ENCODE measurements around the gene FHDC1. TPM values are rescaled to one million over a fixed set of nuclear protein-coding genes. Genes with fewer than 3 reads are reported as not detected.

Gene FHDC1
- total RNA-seq, 1 experiment from 2014 or later, result 18.1 TPM

DNA sequence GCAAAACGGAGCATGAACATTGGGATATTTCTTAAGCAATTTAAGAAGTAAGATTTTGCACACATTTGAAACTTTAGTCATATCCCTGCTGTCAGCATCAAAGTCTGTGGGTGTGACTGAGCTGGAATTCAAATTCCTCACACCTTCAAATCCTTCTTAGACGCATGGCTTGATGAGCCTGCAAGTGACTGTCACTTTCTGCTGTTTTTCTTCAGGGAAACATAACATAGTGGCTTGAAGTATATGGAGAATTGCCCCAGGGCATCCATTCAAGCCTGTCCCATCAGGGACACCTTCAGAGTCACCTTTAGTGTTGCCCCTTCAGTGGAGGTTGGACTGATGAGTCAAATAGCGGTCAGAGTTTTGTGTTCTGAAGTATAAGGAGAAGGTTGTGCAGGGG lies 17.4 kb downstream of the FHDC1 start:
- DNase-seq (ENCODE audit: low spot score), result no peak
- ChIA-PET CTCF (no interaction called here), POLR2A (no interaction called here)
- Mint-ChIP-seq H3K4me1 (peaks cover 68% of the 10 kb centered on the region), H3K36me3 (peaks cover 29% of the 10 kb centered on the region), H3K27ac (peak overlapping the region; percentile 58; the same call in 1 of the 2 replicates), H3K4me3 (no peak overlapping the region), H3K9me3 (no peaks in the 10 kb centered on the region), H3K27me3 (ENCODE audit: low read depth) (no peaks in the 10 kb centered on the region)
- no peak for TF ChIP-seq ZNF317 (CRISPR knock-in tag; IDR thresholded peaks at IDR 0.05; ENCODE audit: borderline replicate concordance, low read depth)
- TF ChIP-seq, protein P1, sequence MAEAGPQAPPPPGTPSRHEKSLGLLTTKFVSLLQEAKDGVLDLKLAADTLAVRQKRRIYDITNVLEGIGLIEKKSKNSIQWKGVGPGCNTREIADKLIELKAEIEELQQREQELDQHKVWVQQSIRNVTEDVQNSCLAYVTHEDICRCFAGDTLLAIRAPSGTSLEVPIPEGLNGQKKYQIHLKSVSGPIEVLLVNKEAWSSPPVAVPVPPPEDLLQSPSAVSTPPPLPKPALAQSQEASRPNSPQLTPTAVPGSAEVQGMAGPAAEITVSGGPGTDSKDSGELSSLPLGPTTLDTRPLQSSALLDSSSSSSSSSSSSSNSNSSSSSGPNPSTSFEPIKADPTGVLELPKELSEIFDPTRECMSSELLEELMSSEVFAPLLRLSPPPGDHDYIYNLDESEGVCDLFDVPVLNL (CRISPR knock-in tag; IDR thresholded peaks at IDR 0.05; ENCODE audit: borderline replicate concordance, low read depth), result no peak
- no peak for TF ChIP-seq SMAD4 (CRISPR knock-in tag; IDR thresholded peaks at IDR 0.05)
- TF ChIP-seq, protein P2, sequence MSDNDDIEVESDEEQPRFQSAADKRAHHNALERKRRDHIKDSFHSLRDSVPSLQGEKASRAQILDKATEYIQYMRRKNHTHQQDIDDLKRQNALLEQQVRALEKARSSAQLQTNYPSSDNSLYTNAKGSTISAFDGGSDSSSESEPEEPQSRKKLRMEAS (CRISPR knock-in tag; IDR thresholded peaks at IDR 0.05), result no peak
- TF ChIP-seq JUN (CRISPR knock-in tag; IDR thresholded peaks at IDR 0.05), result no peak
- TF ChIP-seq, protein P3, sequence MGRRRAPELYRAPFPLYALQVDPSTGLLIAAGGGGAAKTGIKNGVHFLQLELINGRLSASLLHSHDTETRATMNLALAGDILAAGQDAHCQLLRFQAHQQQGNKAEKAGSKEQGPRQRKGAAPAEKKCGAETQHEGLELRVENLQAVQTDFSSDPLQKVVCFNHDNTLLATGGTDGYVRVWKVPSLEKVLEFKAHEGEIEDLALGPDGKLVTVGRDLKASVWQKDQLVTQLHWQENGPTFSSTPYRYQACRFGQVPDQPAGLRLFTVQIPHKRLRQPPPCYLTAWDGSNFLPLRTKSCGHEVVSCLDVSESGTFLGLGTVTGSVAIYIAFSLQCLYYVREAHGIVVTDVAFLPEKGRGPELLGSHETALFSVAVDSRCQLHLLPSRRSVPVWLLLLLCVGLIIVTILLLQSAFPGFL (CRISPR knock-in tag; IDR thresholded peaks at IDR 0.05; ENCODE audit: borderline replicate concordance), result no peak
- TF ChIP-seq NR1H2 (CRISPR knock-in tag; IDR thresholded peaks at IDR 0.05), result no peak
- TF ChIP-seq ERG (CRISPR knock-in tag; IDR thresholded peaks at IDR 0.05), result no peak
- TF ChIP-seq MYBL2 (CRISPR knock-in tag; IDR thresholded peaks at IDR 0.05), result no peak
- TF ChIP-seq IRF2 (CRISPR knock-in tag; IDR thresholded peaks at IDR 0.05; ENCODE audit: borderline replicate concordance, low read depth), result no peak
- TF ChIP-seq OVOL2 (CRISPR knock-in tag; IDR thresholded peaks at IDR 0.05; ENCODE audit: borderline replicate concordance), result no peak
- no peak for TF ChIP-seq CREB1 (CRISPR knock-in tag; IDR thresholded peaks at IDR 0.05)
- TF ChIP-seq ZSCAN18 (CRISPR knock-in tag; IDR thresholded peaks at IDR 0.05), result no peak
- TF ChIP-seq, protein P4, sequence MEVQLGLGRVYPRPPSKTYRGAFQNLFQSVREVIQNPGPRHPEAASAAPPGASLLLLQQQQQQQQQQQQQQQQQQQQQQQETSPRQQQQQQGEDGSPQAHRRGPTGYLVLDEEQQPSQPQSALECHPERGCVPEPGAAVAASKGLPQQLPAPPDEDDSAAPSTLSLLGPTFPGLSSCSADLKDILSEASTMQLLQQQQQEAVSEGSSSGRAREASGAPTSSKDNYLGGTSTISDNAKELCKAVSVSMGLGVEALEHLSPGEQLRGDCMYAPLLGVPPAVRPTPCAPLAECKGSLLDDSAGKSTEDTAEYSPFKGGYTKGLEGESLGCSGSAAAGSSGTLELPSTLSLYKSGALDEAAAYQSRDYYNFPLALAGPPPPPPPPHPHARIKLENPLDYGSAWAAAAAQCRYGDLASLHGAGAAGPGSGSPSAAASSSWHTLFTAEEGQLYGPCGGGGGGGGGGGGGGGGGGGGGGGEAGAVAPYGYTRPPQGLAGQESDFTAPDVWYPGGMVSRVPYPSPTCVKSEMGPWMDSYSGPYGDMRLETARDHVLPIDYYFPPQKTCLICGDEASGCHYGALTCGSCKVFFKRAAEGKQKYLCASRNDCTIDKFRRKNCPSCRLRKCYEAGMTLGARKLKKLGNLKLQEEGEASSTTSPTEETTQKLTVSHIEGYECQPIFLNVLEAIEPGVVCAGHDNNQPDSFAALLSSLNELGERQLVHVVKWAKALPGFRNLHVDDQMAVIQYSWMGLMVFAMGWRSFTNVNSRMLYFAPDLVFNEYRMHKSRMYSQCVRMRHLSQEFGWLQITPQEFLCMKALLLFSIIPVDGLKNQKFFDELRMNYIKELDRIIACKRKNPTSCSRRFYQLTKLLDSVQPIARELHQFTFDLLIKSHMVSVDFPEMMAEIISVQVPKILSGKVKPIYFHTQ (CRISPR knock-in tag; IDR thresholded peaks at IDR 0.05), result no peak
- no peak for ATAC-seq

GRCh38 chr4:152954741-152955140 lies 18.6 kb downstream of the FHDC1 start:
- Mint-ChIP-seq H3K9me3 (no peaks in the 10 kb centered on the region), H3K4me1 (peaks cover 64% of the 10 kb centered on the region), H3K27ac (no peak overlapping the region), H3K4me3 (no peak overlapping the region), H3K36me3 (peaks cover 29% of the 10 kb centered on the region), H3K27me3 (ENCODE audit: low read depth) (no peaks in the 10 kb centered on the region)
- TF ChIP-seq USF1 (CRISPR knock-in tag; IDR thresholded peaks at IDR 0.05), result no peak
- no peak for TF ChIP-seq ZNF396 (CRISPR knock-in tag; IDR thresholded peaks at IDR 0.05; ENCODE audit: borderline replicate concordance)
- no peak for TF ChIP-seq MLX (CRISPR knock-in tag; IDR thresholded peaks at IDR 0.05)
- DNase-seq (ENCODE audit: low spot score), result no peak
- ChIA-PET POLR2A (no interaction called here), CTCF (interaction anchor here (0.8 kb wide), 1 partner anchor 129 kb away, joined by 4 read pairs; no protein-coding TSS in a partner anchor)
- ATAC-seq, result no peak

Data from WTC11 (cell line).